Lower lobe of right lung (tissue), 2 donors: Measurements from ENCODE around the gene USF3. TPM values are rescaled to one million over a fixed set of nuclear protein-coding genes. Genes with fewer than 3 reads are reported as not detected.
A peak's percentile ranks its signal among the peaks of the same experiment; 100 is the strongest.

Experiments used
- ATAC-seq, 2 donors: fragments of 200-7000 bp; cut with Tn5 transposase; one replicate each; pipeline ENCODE4 v1.9.1; 2020 to 2022; ENCODE audit warnings: mild to moderate bottlenecking in 2 of 2, moderate library complexity in 2 of 2
- DNase-seq: peaks from one replicate; pipeline ENCODE4 v3.0.0-alpha.2; 2020
- H3K27ac ChIP-seq: fragments of 200-600 bp; one replicate; pipeline ENCODE4 v1.8.0; 2022
- H3K27me3 ChIP-seq: fragments of 200-600 bp; one replicate; pipeline ENCODE4 v1.8.0; 2022; ENCODE audit warnings: low read depth
- H3K36me3 ChIP-seq: fragments of 200-600 bp; one replicate; pipeline ENCODE4 v1.8.0; 2022; ENCODE audit warnings: mild to moderate bottlenecking
- H3K4me1 ChIP-seq: fragments of 200-600 bp; one replicate; pipeline ENCODE4 v1.8.0; 2022
- H3K4me3 ChIP-seq: fragments of 200-600 bp; one replicate; pipeline ENCODE4 v1.8.0; 2022; ENCODE audit warnings: mild to moderate bottlenecking
- H3K9me3 ChIP-seq: fragments of 200-600 bp; one replicate; pipeline ENCODE4 v1.8.0; 2022
- intact Hi-C: fragments of 100-400 bp; cut with DNase I; formaldehyde crosslinking; loops from one replicate; pipeline ENCODE4 v1.11.0; 2022
- total RNA-seq: library from RNA; stranded (reverse); fragmentation: NEBNext Ultra II Directional; extraction: Animal tissue kit (Norgen Biotek cat#: 25700); gene quantifications from one replicate; pipeline ENCODE4 v1.2.1, GENCODE V29; 2021
- TF ChIP-seq, protein P1 (sequence below): fragments of 200-600 bp; IDR thresholded peaks from one replicate; pipeline ENCODE4 v1.8.0; 2022; ENCODE audit warnings: antibody characterized with exemption, mild to moderate bottlenecking
- donor health status: DM: no; HTN: yes; CAD: no; lungs with severe emphysema.

The USF3 gene
- total RNA-seq, 1 donor from 2014 or later, result 20.9 TPM

- intact Hi-C loops, result no loop called here
These were observed 45.2 kb upstream of the USF3 start for GRCh38 chr3:113741620-113742019.

GRCh38 chr3:113741086-113741485 lies 44.6 kb upstream of the USF3 start:
- no peak for ATAC-seq
- intact Hi-C loops, result no loop called here
- no peak for DNase-seq
- TF ChIP-seq, protein P1, sequence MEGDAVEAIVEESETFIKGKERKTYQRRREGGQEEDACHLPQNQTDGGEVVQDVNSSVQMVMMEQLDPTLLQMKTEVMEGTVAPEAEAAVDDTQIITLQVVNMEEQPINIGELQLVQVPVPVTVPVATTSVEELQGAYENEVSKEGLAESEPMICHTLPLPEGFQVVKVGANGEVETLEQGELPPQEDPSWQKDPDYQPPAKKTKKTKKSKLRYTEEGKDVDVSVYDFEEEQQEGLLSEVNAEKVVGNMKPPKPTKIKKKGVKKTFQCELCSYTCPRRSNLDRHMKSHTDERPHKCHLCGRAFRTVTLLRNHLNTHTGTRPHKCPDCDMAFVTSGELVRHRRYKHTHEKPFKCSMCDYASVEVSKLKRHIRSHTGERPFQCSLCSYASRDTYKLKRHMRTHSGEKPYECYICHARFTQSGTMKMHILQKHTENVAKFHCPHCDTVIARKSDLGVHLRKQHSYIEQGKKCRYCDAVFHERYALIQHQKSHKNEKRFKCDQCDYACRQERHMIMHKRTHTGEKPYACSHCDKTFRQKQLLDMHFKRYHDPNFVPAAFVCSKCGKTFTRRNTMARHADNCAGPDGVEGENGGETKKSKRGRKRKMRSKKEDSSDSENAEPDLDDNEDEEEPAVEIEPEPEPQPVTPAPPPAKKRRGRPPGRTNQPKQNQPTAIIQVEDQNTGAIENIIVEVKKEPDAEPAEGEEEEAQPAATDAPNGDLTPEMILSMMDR, result no peak
- H3K27ac ChIP-seq, result no peak overlapping the region
- no peaks in the 10 kb centered on the region for H3K27me3 ChIP-seq
- peaks cover 61% of the 10 kb centered on the region for H3K4me1 ChIP-seq
- no peaks in the 10 kb centered on the region for H3K9me3 ChIP-seq
- H3K36me3 ChIP-seq, result no peaks in the 10 kb centered on the region
- H3K4me3 ChIP-seq, result no peak overlapping the region

More at GRCh38 chr3:113741620-113742019, 45.2 kb upstream of the USF3 start:
- DNase-seq (no peak), ATAC-seq (no peak)
- TF ChIP-seq, protein P1, result no peak
- Histone ChIP-seq H3K9me3 (no peaks in the 10 kb centered on the region), H3K4me1 (peaks cover 57% of the 10 kb centered on the region), H3K36me3 (no peaks in the 10 kb centered on the region), H3K4me3 (no peak overlapping the region), H3K27ac (no peak overlapping the region), H3K27me3 (no peaks in the 10 kb centered on the region)

GRCh38 chr3:113736548-113737089 lies 40.2 kb upstream of the USF3 start:
- intact Hi-C loops, result no loop called here
- TF ChIP-seq, protein P1, result peak; percentile 65
- peak; percentile 79 to 81 for ATAC-seq
- H3K9me3 ChIP-seq, result no peaks in the 10 kb centered on the region
- no peaks in the 10 kb centered on the region for H3K27me3 ChIP-seq
- no peak for DNase-seq
- H3K4me1 ChIP-seq, result peaks cover 28% of the 10 kb centered on the region
- no peaks in the 10 kb centered on the region for H3K36me3 ChIP-seq
- H3K27ac ChIP-seq, result no peak overlapping the region
- no peak overlapping the region for H3K4me3 ChIP-seq

- intact Hi-C loops, result no loop called here
- ATAC-seq, result no peak
These were observed 35.3 kb upstream of the USF3 start for GRCh38 chr3:113731694-113732093.

DNA sequence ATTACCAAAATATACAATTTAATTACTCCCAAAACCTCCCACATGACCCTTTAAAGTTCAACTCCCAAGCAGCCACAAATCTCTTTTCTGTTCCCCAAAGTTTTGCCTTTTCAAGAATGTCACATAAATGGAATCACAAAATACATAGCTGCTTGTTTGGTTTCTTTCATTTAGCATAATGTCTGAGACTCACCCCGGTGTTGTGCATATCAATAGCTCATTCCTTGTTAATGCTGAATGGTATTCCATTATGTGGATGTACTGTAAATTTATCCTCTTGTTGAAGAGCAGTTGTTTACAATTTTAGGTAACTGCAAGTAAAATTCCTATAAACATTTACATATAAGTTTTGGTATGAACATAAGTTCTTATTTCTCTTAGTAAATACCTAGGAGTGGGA lies 34.1 kb upstream of the USF3 start:
- TF ChIP-seq, protein P1, result no peak
- intact Hi-C loops, result no loop called here
- ATAC-seq (no peak), DNase-seq (no peak)
- no peak overlapping the region for H3K27ac ChIP-seq
- H3K4me3 ChIP-seq, result no peak overlapping the region
- no peaks in the 10 kb centered on the region for H3K27me3 ChIP-seq
- H3K4me1 ChIP-seq, result peaks cover 3% of the 10 kb centered on the region
- no peaks in the 10 kb centered on the region for H3K9me3 ChIP-seq
- no peaks in the 10 kb centered on the region for H3K36me3 ChIP-seq

More at GRCh38 chr3:113731694-113732093, 35.3 kb upstream of the USF3 start:
- TF ChIP-seq, protein P1, result no peak
- H3K36me3 ChIP-seq, result no peaks in the 10 kb centered on the region
- DNase-seq, result no peak
- no peak overlapping the region for H3K27ac ChIP-seq
- H3K27me3 ChIP-seq, result no peaks in the 10 kb centered on the region
- H3K4me3 ChIP-seq, result no peak overlapping the region
- peaks cover 5% of the 10 kb centered on the region for H3K4me1 ChIP-seq
- no peaks in the 10 kb centered on the region for H3K9me3 ChIP-seq
